Naive thymus-derived CD8-positive, alpha-beta T cell (primary cell): ENCODE results near the gene PRRT3. TPM values are rescaled to one million over a fixed set of nuclear protein-coding genes. Genes with fewer than 3 reads are reported as not detected.

Experiments
- ATAC-seq, 2 donors: fragments of 150-1000 bp; cut with Tn5 transposase in 1 of 2; sonication (Bioruptor Pico), chemical (Tn5 transposase) in 1 of 2; 1 replicate in 1 of 2; 2 replicates in 1 of 2; pipeline ENCODE4 v1.10.0; 2021; ENCODE audit warnings: mild to moderate bottlenecking in 2 of 2, moderate library complexity in 2 of 2
- POLR2A ChIA-PET: fragments of 350-600 bp; sonication (Branson Sonifier 250); formaldehyde crosslinking; loops from one replicate; lab custom pipeline; 2021; ENCODE audit warnings: antibody characterized with exemption; lab: Charles Lee
- DNase-seq, 10 donors: peaks; one replicate each; pipeline versions ENCODE4 v3.0.0 to v3.0.0-alpha.2; 2020 to 2022
- H3K27ac Mint-ChIP-seq, 10 donors: one replicate each; pipeline ENCODE4 v1.8.0; 2020 to 2022; ENCODE audit warnings: mild to moderate bottlenecking in 10 of 10, mixed read lengths in 10 of 10, moderate library complexity in 4 of 10, inconsistent platforms in 1 of 10
- H3K27me3 Mint-ChIP-seq, 5 donors: one replicate each; pipeline ENCODE4 v1.8.0; 2021 to 2022; ENCODE audit warnings: mixed read lengths in 5 of 5
- H3K36me3 Mint-ChIP-seq, 3 donors: one replicate each; pipeline ENCODE4 v1.8.0; 2020 to 2022; ENCODE audit warnings: mixed read lengths in 3 of 3, mild to moderate bottlenecking in 2 of 3, inconsistent platforms in 1 of 3
- H3K4me1 Mint-ChIP-seq, 4 donors: one replicate each; pipeline ENCODE4 v1.8.0; 2021 to 2022; ENCODE audit warnings: mixed read lengths in 4 of 4
- H3K4me3 Mint-ChIP-seq, 10 donors: one replicate each; pipeline ENCODE4 v1.8.0; 2020 to 2022; ENCODE audit warnings: mild to moderate bottlenecking in 10 of 10, mixed read lengths in 10 of 10, moderate library complexity in 6 of 10, inconsistent platforms in 1 of 10
- H3K9me3 Mint-ChIP-seq, 9 donors: one replicate each; pipeline ENCODE4 v1.8.0; 2020 to 2022; ENCODE audit warnings: mixed read lengths in 9 of 9, mild to moderate bottlenecking in 3 of 9, inconsistent platforms in 1 of 9, moderate library complexity in 1 of 9
- polyA plus RNA-seq, 3 donors: library from polyadenylated mRNA; unstranded; fragments of 300-500 nt; fragmentation: Illumina TruSeq; gene quantifications; one replicate each; pipeline ENCODE4 v1.2.3, GENCODE V29; 2021
- total RNA-seq, 8 experiments: library from RNA in 2 of 8; stranded (reverse) in 2 of 8; gene quantifications; one replicate each; pipeline ENCODE4 v1.2.3 and lab custom pipeline; 2021 to 2026

The PRRT3 gene
- total and polyA plus RNA-seq, 5 experiments from 2014 or later = 2.2 to 6.3 (median 4.4) TPM

- Mint-ChIP-seq H3K27ac (peak within 1 kb of the TSS; percentile 96 to 100 (median 99)), H3K36me3 (peaks cover 0 to 28% (median 2%) of the 10 kb centered on the region in 3 donors), H3K4me1 (peaks cover 24 to 53% (median 45%) of the 10 kb centered on the region in 4 donors), H3K4me3 (peak within 1 kb of the TSS; percentile 94 to 99 (median 98)), H3K27me3 (no peaks in the 10 kb centered on the region), H3K9me3 (no peaks in the 10 kb centered on the region)
- ATAC-seq = peak; percentile 83
- POLR2A ChIA-PET = interaction anchor here (0.6 to 5.6 kb wide), 31 partner anchors 10 to 665 kb away, joined by 3 to 73 read pairs (median 9); partner anchors contain the start of genes ARPC4, BRPF1, EMC3 and FANCD2
- peak; percentile 95 to 98 (median 98) for DNase-seq
These were observed 18.5 kb downstream of the PRRT3 start, which contains the start of gene CRELD1 for GRCh38 chr3:9933561-9934234. Gene CRELD1 (plus strand): TSS chr3:9933834. CDS start chr3:9934439, 605 bp downstream.

- Mint-ChIP-seq H3K27ac (peak overlapping the region; percentile 96 to 100 (median 99)), H3K4me1 (peaks cover 24 to 53% (median 45%) of the 10 kb centered on the region in 4 donors), H3K36me3 (peaks cover 0 to 23% (median 2%) of the 10 kb centered on the region in 3 donors), H3K27me3 (no peaks in the 10 kb centered on the region), H3K9me3 (no peaks in the 10 kb centered on the region), H3K4me3 (peak overlapping the region; percentile 94 to 99 (median 98))
- ATAC-seq (peak; percentile 61 to 69), DNase-seq (peak; percentile 80 to 94 (median 86))
- POLR2A ChIA-PET = interaction anchor here (0.6 to 5.6 kb wide), 33 partner anchors 10 to 666 kb away, joined by 3 to 73 read pairs (median 8); partner anchors contain the start of genes ARPC4, BRPF1, EMC3 and FANCD2
These were observed 19.2 kb downstream of the PRRT3 start for GRCh38 chr3:9932843-9933560.

GRCh38 chr3:9932535-9932842, 19.7 kb downstream of the PRRT3 start:
- Mint-ChIP-seq H3K9me3 (no peaks in the 10 kb centered on the region), H3K36me3 (peaks cover 0 to 21% (median 2%) of the 10 kb centered on the region in 3 donors), H3K27ac (peak overlapping the region; percentile 96 to 100 (median 99)), H3K4me3 (peak overlapping the region; percentile 94 to 99 (median 98)), H3K27me3 (no peaks in the 10 kb centered on the region), H3K4me1 (peaks cover 24 to 53% (median 45%) of the 10 kb centered on the region in 4 donors)
- POLR2A ChIA-PET = interaction anchor here (0.7 to 5.6 kb wide), 26 partner anchors 11 to 536 kb away, joined by 3 to 73 read pairs (median 10); partner anchors contain the start of genes ARPC4, EMC3, FANCD2 and IL17RC
- DNase-seq = no peak
- ATAC-seq = no peak

GRCh38 chr3:9930804-9931418, 21.3 kb downstream of the PRRT3 start:
- Mint-ChIP-seq H3K27ac (peak overlapping the region; percentile 37 to 87 (median 74)), H3K27me3 (no peaks in the 10 kb centered on the region), H3K4me1 (peaks cover 22 to 40% (median 38%) of the 10 kb centered on the region in 4 donors), H3K9me3 (no peaks in the 10 kb centered on the region), H3K36me3 (peaks cover 0 to 11% (median 0%) of the 10 kb centered on the region in 3 donors), H3K4me3 (peak overlapping the region in 7 of 10 donors; percentile 13 to 60 (median 53))
- POLR2A ChIA-PET = interaction anchor here (0.5 to 5.6 kb wide), 6 partner anchors 15 to 322 kb away, joined by 3 to 73 read pairs (median 6); partner anchors contain the start of genes IL17RC, JAGN1, PRRT3 and TTLL3
- peak in 1 of 10 donors; percentile 62 for DNase-seq
- no peak for ATAC-seq

- Mint-ChIP-seq H3K27ac (no peak overlapping the region), H3K4me3 (no peak overlapping the region), H3K9me3 (no peaks in the 10 kb centered on the region), H3K36me3 (no peaks in the 10 kb centered on the region), H3K27me3 (peaks cover 0 to 3% (median 0%) of the 10 kb centered on the region in 5 donors), H3K4me1 (peaks cover 3 to 18% (median 14%) of the 10 kb centered on the region in 4 donors)
- ATAC-seq (no peak), DNase-seq (no peak)
- POLR2A ChIA-PET = no interaction called here
These were observed 24.1 kb downstream of the PRRT3 start for GRCh38 chr3:9928158-9928557.

- POLR2A ChIA-PET = no interaction called here
These were observed 33.8 kb downstream of the PRRT3 start for GRCh38 chr3:9918261-9919038.

GRCh38 chr3:9917820-9918219, 34.4 kb downstream of the PRRT3 start:
- POLR2A ChIA-PET = interaction anchor here (1.0 kb wide), 1 partner anchor 125 kb away, joined by 3 read pairs; the partner anchor contains the start of genes ARPC4 and TADA3
- no peak overlapping the region for H3K27ac Mint-ChIP-seq
- H3K9me3 Mint-ChIP-seq = no peaks in the 10 kb centered on the region
- DNase-seq = no peak
- peaks cover 0 to 8% (median 1%) of the 10 kb centered on the region in 5 donors for H3K27me3 Mint-ChIP-seq
- peak overlapping the region in 2 of 10 donors; percentile 18 to 25 for H3K4me3 Mint-ChIP-seq
- no peaks in the 10 kb centered on the region for H3K36me3 Mint-ChIP-seq
- ATAC-seq = no peak
- peaks cover 3 to 18% (median 14%) of the 10 kb centered on the region in 4 donors for H3K4me1 Mint-ChIP-seq

More at GRCh38 chr3:9918261-9919038, 33.8 kb downstream of the PRRT3 start:
- Mint-ChIP-seq H3K4me3 (peak overlapping the region in 2 of 10 donors; percentile 25 to 36), H3K27ac (no peak overlapping the region), H3K4me1 (peaks cover 3 to 18% (median 14%) of the 10 kb centered on the region in 4 donors), H3K36me3 (no peaks in the 10 kb centered on the region), H3K27me3 (peaks cover 0 to 10% (median 3%) of the 10 kb centered on the region in 5 donors), H3K9me3 (no peaks in the 10 kb centered on the region)
- no peak for ATAC-seq
- DNase-seq = no peak

- H3K36me3 Mint-ChIP-seq = no peaks in the 10 kb centered on the region
- peak within 1 kb of the TSS in 6 of 10 donors; percentile 18 to 87 (median 50) for H3K27ac Mint-ChIP-seq
- H3K4me3 Mint-ChIP-seq = peak within 1 kb of the TSS; percentile 67 to 88 (median 80)
- H3K9me3 Mint-ChIP-seq = no peaks in the 10 kb centered on the region
- peaks cover 3 to 20% (median 18%) of the 10 kb centered on the region in 4 donors for H3K4me1 Mint-ChIP-seq
- DNase-seq (peak in 1 of 10 donors; percentile 17), ATAC-seq (peak; percentile 39 to 49)
- peaks cover 2 to 7% (median 3%) of the 10 kb centered on the region in 5 donors for H3K27me3 Mint-ChIP-seq
- POLR2A ChIA-PET = interaction anchor here (1.0 to 2.1 kb wide), 3 partner anchors 15 to 124 kb away, joined by 3 to 10 read pairs (median 3); partner anchors contain the start of genes ARPC4 and TADA3
These were observed 35.2 kb downstream of the PRRT3 start, which contains the start of gene IL17RC for GRCh38 chr3:9916734-9917680. Gene IL17RC (plus strand): TSS chr3:9917098. CDS start chr3:9917316, 218 bp downstream.

- ATAC-seq = no peak
- peaks cover 2 to 14% (median 4%) of the 10 kb centered on the region in 5 donors for H3K27me3 Mint-ChIP-seq
- H3K9me3 Mint-ChIP-seq = no peaks in the 10 kb centered on the region
- peaks cover 0 to 2% (median 0%) of the 10 kb centered on the region in 3 donors for H3K36me3 Mint-ChIP-seq
- H3K4me1 Mint-ChIP-seq = peaks cover 3 to 23% (median 18%) of the 10 kb centered on the region in 4 donors
- H3K27ac Mint-ChIP-seq = peak overlapping the region in 2 of 10 donors; percentile 19 to 56
- DNase-seq = no peak
- peak overlapping the region; percentile 57 to 82 (median 79) for H3K4me3 Mint-ChIP-seq
- POLR2A ChIA-PET = interaction anchor here (1.0 to 2.1 kb wide), 2 partner anchors 16 to 37 kb away, joined by 3 to 10 read pairs; no protein-coding TSS in a partner anchor
These were observed 35.9 kb downstream of the PRRT3 start for GRCh38 chr3:9916346-9916733.
